DMS53 (cell line): ENCODE data around the gene SUGP1.

Experiments used
- DNase-seq: peaks from one replicate; lab custom pipeline; 2025; lab: John Stamatoyannopoulos, UW

SUGP1 gene

DNA sequence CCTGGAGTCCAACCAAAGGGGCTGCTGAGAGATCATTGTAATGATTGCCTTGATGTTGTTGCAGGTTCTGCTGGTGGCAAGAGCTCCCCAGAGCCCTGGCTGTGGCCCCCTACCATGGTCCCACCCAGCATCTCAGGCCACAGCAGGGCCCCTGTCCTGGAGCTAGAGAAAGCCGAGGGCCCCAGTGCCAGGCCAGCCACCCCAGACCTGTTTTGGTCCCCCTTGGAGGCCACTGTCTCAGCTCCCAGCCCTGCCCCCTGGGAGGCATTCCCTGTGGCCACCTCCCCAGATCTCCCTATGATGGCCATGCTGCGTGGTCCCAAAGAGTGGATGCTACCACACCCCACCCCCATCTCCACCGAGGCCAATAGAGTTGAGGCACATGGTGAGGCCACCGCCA lies 93.1 kb downstream of the SUGP1 start:
- no peak for DNase-seq

DNA sequence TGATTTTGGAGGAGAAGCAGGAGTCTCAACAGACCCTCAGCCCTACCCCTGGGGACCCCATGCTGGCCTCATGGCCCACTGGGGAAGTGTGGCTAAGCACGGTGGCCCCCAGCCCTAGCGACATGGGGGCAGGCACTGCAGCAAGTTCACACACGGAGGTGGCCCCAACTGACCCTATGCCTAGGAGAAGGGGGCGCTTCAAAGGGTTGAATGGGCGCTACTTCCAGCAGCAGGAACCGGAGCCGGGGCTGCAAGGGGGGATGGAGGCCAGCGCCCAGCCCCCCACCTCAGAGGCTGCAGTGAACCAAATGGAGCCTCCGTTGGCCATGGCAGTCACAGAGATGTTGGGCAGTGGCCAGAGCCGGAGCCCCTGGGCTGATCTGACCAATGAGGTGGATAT lies 93.6 kb downstream of the SUGP1 start:
- DNase-seq: no peak

DNA sequence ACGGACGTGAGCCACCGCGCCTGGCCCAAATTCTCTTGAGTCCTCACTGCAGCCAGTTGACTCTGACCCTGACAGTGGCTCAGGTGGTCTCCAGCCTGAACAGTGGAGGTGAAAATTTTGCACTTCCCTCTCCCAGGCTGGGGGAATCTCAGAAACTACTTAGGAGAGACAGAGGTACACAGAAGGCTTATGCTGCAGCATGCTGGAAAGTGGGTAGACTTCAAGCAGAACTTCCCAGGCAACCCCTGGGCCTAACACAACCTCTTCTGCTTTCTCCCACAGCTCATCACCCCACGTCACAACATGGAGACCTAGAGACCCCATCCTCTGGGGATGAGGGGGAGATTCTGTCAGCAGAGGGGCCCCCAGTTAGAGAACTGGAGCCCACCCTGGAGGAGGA lies 94.1 kb downstream of the SUGP1 start:
- no peak for DNase-seq
